GM08714 (cell line): ENCODE measurements around the gene KPNB1.
A peak's percentile ranks its signal among the peaks of the same experiment; 100 is the strongest.

ENCODE experiments used
- H3K4me3 ChIP-seq: fragments of 200-500 bp; sonication (Bioruptor generic); 2 replicates; pipeline ENCODE4 v1.5.1; 2014; ENCODE audit warnings: mild to moderate bottlenecking, low read length, inconsistent platforms
- ZNF274 ChIP-seq: IDR thresholded peaks from 2 replicates; pipeline ENCODE4 v1.6.1; 2012; ENCODE audit warnings: mild to moderate bottlenecking, low read depth, low read length

Gene KPNB1

DNA sequence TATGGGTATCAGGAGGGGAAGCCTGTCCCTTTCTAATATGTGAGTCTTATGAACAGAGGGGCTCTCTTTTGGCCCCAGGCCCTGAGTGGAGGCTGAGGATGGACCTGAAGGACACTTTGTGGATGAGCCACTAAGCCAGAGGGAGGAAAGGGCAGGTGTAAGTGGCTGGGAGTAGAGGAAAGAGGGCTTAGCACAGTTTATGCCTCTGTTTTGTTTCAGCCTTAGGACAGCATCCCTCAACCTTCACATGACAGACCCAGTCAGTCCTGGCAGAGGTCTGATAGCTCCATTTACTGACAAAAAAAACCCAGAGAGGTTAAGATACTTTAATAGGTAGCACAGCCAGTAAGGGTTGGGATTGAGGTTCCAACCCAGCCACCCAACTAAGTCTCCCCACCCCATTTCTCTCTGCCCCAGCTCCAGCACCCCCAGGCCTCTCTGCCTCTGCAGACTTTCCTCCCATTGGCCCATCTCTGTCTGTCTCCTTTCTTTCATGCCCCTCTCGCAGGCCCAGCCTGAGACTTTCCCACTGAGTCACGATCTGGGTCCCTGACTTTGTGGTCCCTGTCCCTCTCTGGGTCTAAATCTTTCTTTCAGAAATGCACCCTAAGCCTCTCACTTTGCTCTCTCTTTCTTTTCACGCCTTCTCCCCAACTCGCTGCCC is 78.6 kb downstream of the KPNB1 start:
- no peak overlapping the region for H3K4me3 ChIP-seq
- TF ChIP-seq ZNF274: no peak

DNA sequence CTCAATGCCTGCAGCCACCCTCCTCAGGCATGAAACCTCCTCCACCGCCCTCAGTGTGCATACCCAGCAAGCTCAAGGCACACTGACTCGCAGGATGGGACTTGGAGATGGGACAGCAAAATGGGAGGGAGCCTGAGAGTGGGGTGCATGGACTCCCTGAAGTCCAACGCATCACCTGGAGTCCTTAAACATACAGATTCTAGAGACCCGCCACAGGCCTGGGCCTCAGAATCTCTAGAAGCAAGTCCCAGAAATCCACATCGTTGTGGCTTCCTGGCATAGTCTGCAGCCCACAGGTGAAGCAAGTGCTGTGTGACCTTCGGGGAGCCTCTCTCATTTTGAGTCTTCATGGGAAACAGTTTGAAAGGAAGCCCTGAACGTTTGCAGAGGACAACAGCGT is 79.8 kb downstream of the KPNB1 start:
- no peak overlapping the region for H3K4me3 ChIP-seq
- TF ChIP-seq ZNF274: no peak

DNA sequence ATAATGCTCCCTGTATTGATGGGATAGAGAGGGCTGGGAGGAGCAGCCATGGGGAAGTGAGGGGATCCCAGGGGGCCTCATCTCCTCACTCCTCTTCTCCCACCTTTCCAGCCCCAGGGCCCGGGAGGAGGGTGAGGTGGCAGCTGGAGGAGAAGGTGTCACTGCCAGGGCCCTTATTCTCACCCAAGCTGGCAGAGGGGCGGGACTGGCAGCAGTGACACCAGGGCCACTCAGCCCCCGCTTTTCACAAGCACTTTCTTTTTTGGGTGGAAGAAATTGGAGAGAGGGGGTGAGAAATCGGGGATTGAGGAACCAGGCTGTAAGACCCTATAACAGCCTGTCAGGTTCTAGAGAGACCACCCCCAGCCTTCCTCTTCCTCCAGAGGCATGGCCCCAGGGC is 81.0 kb downstream of the KPNB1 start:
- H3K4me3 ChIP-seq: no peak overlapping the region
- TF ChIP-seq ZNF274: no peak

DNA sequence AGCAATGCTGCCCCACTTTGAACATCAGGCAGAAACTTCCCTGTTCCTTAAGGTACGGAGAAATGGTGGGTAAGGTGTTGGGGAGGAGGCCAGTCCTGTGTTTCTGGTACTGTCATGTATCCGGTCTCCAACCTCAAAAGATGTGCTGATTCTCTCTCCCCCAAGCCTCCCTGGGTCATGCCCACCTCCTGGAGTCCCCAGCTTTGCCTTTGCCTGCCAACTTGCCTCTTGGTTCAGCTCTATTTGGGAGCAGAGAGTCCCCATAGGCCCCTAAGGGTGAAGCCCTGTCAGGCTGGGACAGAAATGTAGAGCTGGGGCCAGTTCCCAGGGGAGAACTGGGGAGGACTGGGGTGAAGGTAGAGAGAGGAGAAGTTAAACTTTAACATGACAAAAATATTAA is 81.7 kb downstream of the KPNB1 start:
- no peak for TF ChIP-seq ZNF274
- no peak overlapping the region for H3K4me3 ChIP-seq

DNA sequence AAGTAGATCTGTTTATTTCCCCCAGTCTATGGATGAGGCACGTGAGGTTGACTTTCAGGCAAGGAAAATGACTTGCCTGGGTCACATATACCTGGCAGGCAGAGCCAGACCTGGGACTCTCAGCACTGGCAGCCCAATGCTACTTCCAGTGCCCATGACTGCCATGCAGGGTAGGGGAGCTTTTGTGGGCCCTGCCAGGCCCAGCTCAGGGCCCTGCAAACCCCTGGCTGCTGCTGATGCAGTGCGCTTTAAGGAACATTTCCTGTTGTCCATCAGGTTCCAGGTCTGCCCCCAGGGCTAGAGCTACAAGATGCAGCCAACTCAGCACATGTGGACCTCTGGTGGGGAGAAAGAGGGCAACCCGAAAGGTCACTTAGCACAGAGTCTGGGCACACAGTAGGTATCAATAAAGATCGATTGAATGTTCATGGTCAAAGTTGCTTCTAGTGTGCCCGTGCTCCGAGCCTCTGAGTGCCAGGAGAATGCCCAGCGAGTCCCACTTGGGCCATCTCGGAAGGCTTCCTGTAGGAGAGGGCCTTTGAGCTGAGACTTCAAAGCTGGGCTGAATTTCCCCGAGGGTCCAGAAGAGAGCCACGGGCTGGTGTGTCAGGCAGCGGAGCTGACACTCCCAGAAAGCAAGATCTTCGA is 82.8 kb downstream of the KPNB1 start:
- H3K4me3 ChIP-seq: no peak overlapping the region
- TF ChIP-seq ZNF274: no peak

DNA sequence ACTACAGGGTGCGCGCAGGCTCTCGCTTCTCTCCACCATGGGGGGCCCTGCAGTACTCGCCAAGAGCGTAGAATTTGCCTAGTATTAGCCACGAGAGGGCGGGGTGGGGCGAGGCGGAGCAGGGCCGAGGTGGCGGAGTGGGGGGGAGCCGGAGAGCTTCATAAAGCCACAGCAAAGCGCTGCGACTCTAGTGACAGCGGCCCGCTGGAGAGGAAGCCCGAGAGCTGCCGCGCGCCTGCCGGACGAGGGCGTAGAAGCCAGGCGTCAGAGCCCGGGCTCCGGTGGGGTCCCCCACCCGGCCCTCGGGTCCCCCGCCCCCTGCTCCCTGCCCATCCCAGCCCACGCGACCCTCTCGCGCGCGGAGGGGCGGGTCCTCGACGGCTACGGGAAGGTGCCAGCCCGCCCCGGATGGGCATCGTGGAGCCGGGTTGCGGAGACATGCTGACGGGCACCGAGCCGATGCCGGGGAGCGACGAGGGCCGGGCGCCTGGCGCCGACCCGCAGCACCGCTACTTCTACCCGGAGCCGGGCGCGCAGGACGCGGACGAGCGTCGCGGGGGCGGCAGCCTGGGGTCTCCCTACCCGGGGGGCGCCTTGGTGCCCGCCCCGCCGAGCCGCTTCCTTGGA is 83.4 kb downstream of the KPNB1 start, which contains the start of gene TBX21:
TSS of gene TBX21 (plus strand) at position 190 of the 627 bp plus-strand sequence. CDS start at position 409, 219 bp downstream.
- TF ChIP-seq ZNF274: no peak
- peak within 1 kb of the TSS; percentile 58; the same call in 1 of the 2 replicates for H3K4me3 ChIP-seq

DNA sequence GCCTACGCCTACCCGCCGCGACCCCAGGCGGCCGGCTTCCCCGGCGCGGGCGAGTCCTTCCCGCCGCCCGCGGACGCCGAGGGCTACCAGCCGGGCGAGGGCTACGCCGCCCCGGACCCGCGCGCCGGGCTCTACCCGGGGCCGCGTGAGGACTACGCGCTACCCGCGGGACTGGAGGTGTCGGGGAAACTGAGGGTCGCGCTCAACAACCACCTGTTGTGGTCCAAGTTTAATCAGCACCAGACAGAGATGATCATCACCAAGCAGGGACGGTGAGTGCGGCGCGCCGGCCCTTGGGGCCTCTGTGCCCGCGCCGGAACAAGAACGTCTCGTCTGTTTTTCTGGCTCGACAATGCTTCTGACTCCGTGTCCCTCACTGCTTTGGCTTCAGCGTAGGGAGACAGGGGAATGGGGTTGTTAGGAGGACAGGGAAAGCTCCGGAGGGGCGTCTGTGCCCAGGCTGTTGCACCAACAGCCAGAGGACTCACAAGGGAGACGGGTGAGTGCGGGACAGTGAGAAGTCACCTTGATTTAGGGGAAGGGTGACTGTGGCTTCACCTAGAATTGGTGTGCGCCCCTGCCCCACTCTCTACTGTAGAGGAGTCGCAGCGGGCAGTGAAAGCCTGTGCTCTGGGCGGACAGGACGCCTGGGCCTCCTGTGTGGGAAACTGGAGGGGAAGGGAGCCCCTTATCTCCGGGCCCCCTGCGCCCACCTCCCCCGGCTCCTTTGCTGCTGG is 84.1 kb downstream of the KPNB1 start:
- no peak for TF ChIP-seq ZNF274
- peak overlapping the region; percentile 58; the same call in 1 of the 2 replicates for H3K4me3 ChIP-seq

DNA sequence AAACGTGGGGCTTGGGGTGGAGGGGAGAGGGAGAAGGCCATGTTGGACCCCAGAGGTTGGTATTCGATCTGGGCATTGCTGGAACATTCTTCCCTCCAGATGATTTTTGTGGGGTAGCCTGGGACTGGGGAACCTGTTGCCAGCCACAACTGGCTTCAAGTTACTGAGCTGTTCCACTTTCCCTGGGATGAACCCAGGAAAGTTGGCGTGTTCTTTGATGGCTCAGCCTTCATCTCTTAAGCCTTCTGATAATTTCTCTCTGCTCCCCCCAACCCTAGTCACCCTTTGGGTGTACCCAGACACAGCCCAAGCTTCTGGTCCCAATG is 85.4 kb downstream of the KPNB1 start:
- H3K4me3 ChIP-seq: peak overlapping the region; percentile 58; the same call in 1 of the 2 replicates
- TF ChIP-seq ZNF274: no peak
